OCI-LY7 (cell line): ENCODE results near the gene AUTS2. TPM values are rescaled to one million over a fixed set of nuclear protein-coding genes. Genes with fewer than 3 reads are reported as not detected.

Experiments
- BruUV-seq: library from RNA; stranded (reverse); fragments of 400-500 nt; replicated peaks from 2 replicates; lab custom pipeline; 2021; lab: Mats Ljungman, UMichigan
- CTCF ChIA-PET: fragments of 300-600 bp; sonication (Branson Sonifier 250); formaldehyde crosslinking; loops from one replicate; lab custom pipeline; 2022; ENCODE audit warnings: antibody characterized with exemption; ENCODE audit not compliant: unreplicated experiment; lab: Charles Lee
- POLR2A ChIA-PET: fragments of 300-600 bp; sonication (Branson Sonifier 250); formaldehyde crosslinking; loops from one replicate; lab custom pipeline; 2022; ENCODE audit warnings: antibody characterized with exemption; lab: Charles Lee
- DNase-seq: peaks from one replicate; pipeline ENCODE4 v3.0.0-alpha.2; 2015; ENCODE audit warnings: low spot score
- H2AFZ ChIP-seq: fragments of 200-600 bp; sonication (generic), shearing (Covaris generic); 2 replicates; pipeline ENCODE4 v1.6.1; 2014; ENCODE audit warnings: mild to moderate bottlenecking, antibody characterized with exemption, low read length, moderate library complexity
- H3K27ac ChIP-seq: fragments of 200-600 bp; sonication (generic); 2 replicates; pipeline ENCODE4 v1.5.1; 2014; ENCODE audit warnings: mixed run types, low read depth, mild to moderate bottlenecking, moderate library complexity, low read length, inconsistent platforms; ENCODE audit not compliant: poor library complexity, severe bottlenecking
- H3K36me3 ChIP-seq: fragments of 200-600 bp; sonication (generic); 2 replicates; pipeline ENCODE4 v1.6.1; 2014; ENCODE audit warnings: mild to moderate bottlenecking, antibody characterized with exemption, low read length, moderate library complexity, mixed read lengths; ENCODE audit not compliant: insufficient read depth
- H3K4me1 ChIP-seq: fragments of 200-600 bp; sonication (generic); 2 replicates; pipeline ENCODE4 v1.5.1; 2014; ENCODE audit warnings: mild to moderate bottlenecking, low read length; ENCODE audit not compliant: insufficient read depth, poor library complexity, severe bottlenecking
- H3K4me2 ChIP-seq: fragments of 200-600 bp; sonication (generic); 2 replicates; pipeline ENCODE4 v1.6.1; 2014; ENCODE audit warnings: mild to moderate bottlenecking, low read length
- H3K4me3 ChIP-seq: fragments of 200-600 bp; sonication (generic); 2 replicates; pipeline ENCODE4 v1.5.1; 2014; ENCODE audit warnings: mild to moderate bottlenecking, low read depth, low read length; ENCODE audit not compliant: poor library complexity, severe bottlenecking
- H3K79me2 ChIP-seq: fragments of 200-600 bp; sonication (generic); 2 replicates; pipeline ENCODE4 v1.6.1; 2016; ENCODE audit warnings: low read depth, mild to moderate bottlenecking, low read length, moderate library complexity, mixed read lengths; ENCODE audit not compliant: insufficient read depth
- H3K9me2 ChIP-seq: fragments of 200-600 bp; sonication (generic); 2 replicates; pipeline ENCODE4 v1.6.1; 2016; ENCODE audit warnings: mild to moderate bottlenecking, low read length, mixed read lengths; ENCODE audit not compliant: insufficient read depth
- H3K9me3 ChIP-seq: fragments of 200-600 bp; sonication (generic); 2 replicates; pipeline ENCODE4 v1.6.1; 2014; ENCODE audit warnings: mild to moderate bottlenecking, mixed run types, low read length, mixed read lengths
- H4K20me1 ChIP-seq: fragments of 200-600 bp; sonication (generic); 2 replicates; pipeline ENCODE4 v1.6.1; 2014; ENCODE audit warnings: mild to moderate bottlenecking, antibody characterized with exemption, low read length, moderate library complexity, mixed read lengths; ENCODE audit not compliant: insufficient read depth
- CTCF ChIP-seq: fragments of 200-600 bp; sonication (generic); conservative IDR thresholded peaks from 2 replicates; pipeline ENCODE4 v1.5.1; 2014; ENCODE audit warnings: mild to moderate bottlenecking, antibody characterized with exemption, low read length, moderate library complexity, mixed read lengths
- EZH2phosphoT487 ChIP-seq: fragments of 200-600 bp; sonication (generic); IDR thresholded peaks from 2 replicates; pipeline ENCODE4 v1.6.1; 2018; ENCODE audit warnings: low read depth, borderline replicate concordance, mild to moderate bottlenecking, mixed run types, antibody characterized with exemption, low read length, moderate library complexity, mixed read lengths
- intact Hi-C: fragments of 100-400 bp; cut with micrococcal nuclease; formaldehyde crosslinking; loops from one replicate; pipeline ENCODE4 v1.10.0; 2022; ENCODE audit not compliant: unreplicated experiment
- total RNA-seq, 2 experiments: library from RNA; depleted of rRNA in 1 of 2; stranded (reverse); fragments of >200 nt in 1 of 2; shearing (Covaris generic) in 1 of 2; gene quantifications; 2 replicates each; pipeline ENCODE4 v1.2.3, GENCODE V29; 2014 to 2022

Gene AUTS2
- total RNA-seq, 2 experiments from 2014 or later = 37.9 to 78.5 TPM

- Histone ChIP-seq H3K36me3 (no peaks in the 10 kb centered on the region), H3K27ac (no peak overlapping the region)
- DNase-seq = no peak
Measured at GRCh38 chr7:70589590-70589989, 991.3 kb downstream of the AUTS2 start.

GRCh38 chr7:70590126-70590854 is 992.0 kb downstream of the AUTS2 start:
- intact Hi-C loops = no loop called here
- H3K4me2 ChIP-seq = no peak overlapping the region
- CTCF ChIA-PET = no interaction called here
- no peak overlapping the region for H3K4me3 ChIP-seq
- no peaks in the 10 kb centered on the region for H3K4me1 ChIP-seq
- H4K20me1 ChIP-seq = no peaks in the 10 kb centered on the region
- H3K36me3 ChIP-seq = no peaks in the 10 kb centered on the region
- POLR2A ChIA-PET = no interaction called here
- H3K79me2 ChIP-seq = no peaks in the 10 kb centered on the region
- H2AFZ ChIP-seq = no peak overlapping the region
- H3K9me3 ChIP-seq = no peaks in the 10 kb centered on the region
- DNase-seq = no peak
- H3K9me2 ChIP-seq = no peaks in the 10 kb centered on the region
- no peak overlapping the region for H3K27ac ChIP-seq
- no TSS peak for BruUV-seq
- no peak for TF ChIP-seq CTCF
- no peak for TF ChIP-seq EZH2phosphoT487

More at GRCh38 chr7:70589590-70589989, 991.3 kb downstream of the AUTS2 start:
- Histone ChIP-seq H3K9me2 (no peaks in the 10 kb centered on the region), H3K4me3 (no peak overlapping the region), H3K9me3 (no peaks in the 10 kb centered on the region), H4K20me1 (no peaks in the 10 kb centered on the region), H3K4me1 (no peaks in the 10 kb centered on the region), H2AFZ (no peak overlapping the region), H3K79me2 (no peaks in the 10 kb centered on the region), H3K4me2 (no peak overlapping the region)
- CTCF ChIA-PET = no interaction called here
- TF ChIP-seq EZH2phosphoT487 (no peak), CTCF (no peak)
- BruUV-seq = no TSS peak
- POLR2A ChIA-PET = no interaction called here
- intact Hi-C loops = no loop called here

- Histone ChIP-seq H3K4me3 (no peak overlapping the region), H3K4me2 (no peak overlapping the region), H3K9me3 (no peaks in the 10 kb centered on the region), H3K27ac (no peak overlapping the region), H3K4me1 (no peaks in the 10 kb centered on the region), H3K36me3 (no peaks in the 10 kb centered on the region), H4K20me1 (no peaks in the 10 kb centered on the region), H3K9me2 (no peaks in the 10 kb centered on the region), H2AFZ (no peak overlapping the region), H3K79me2 (no peaks in the 10 kb centered on the region)
- CTCF ChIA-PET = no interaction called here
- POLR2A ChIA-PET = no interaction called here
- TF ChIP-seq EZH2phosphoT487 (no peak), CTCF (no peak)
- DNase-seq = no peak
- intact Hi-C loops = no loop called here
- BruUV-seq = no TSS peak
Measured at GRCh38 chr7:70591643-70592042, 993.4 kb downstream of the AUTS2 start.
